ENCODE measurements around the gene VRK2. TPM values are rescaled to one million over a fixed set of nuclear protein-coding genes. Genes with fewer than 3 reads are reported as not detected.

VRK2 gene
- total and polyA plus RNA-seq, 2 experiments from 2014 or later, result 19.0 to 22.5 TPM

- TF ChIP-seq ZNF331 (CRISPR knock-in tag; IDR thresholded peaks at IDR 0.05; ENCODE audit: low read depth) (no peak), POLR2AphosphoS5 (IDR thresholded peaks at IDR 0.05; ENCODE audit: low read depth) (no peak), EZH2phosphoT487 (IDR thresholded peaks at IDR 0.05; ENCODE audit: unreplicated experiment) (no peak), NANOG (IDR thresholded peaks at IDR 0.05; ENCODE audit: borderline replicate concordance) (no peak), EZH2 (IDR thresholded peaks at IDR 0.05; ENCODE audit: low read depth, unreplicated experiment) (no peak), ZNF114 (CRISPR knock-in tag; IDR thresholded peaks at IDR 0.05) (no peak), CREB1 (CRISPR knock-in tag; IDR thresholded peaks at IDR 0.05; ENCODE audit: low read depth) (no peak), REST (IDR thresholded peaks at IDR 0.05; ENCODE audit: unreplicated experiment) (no peak), STAT1 (IDR thresholded peaks at IDR 0.05; ENCODE audit: unreplicated experiment) (no peak), ETS1 (IDR thresholded peaks at IDR 0.05) (no peak), CTCF (conservative IDR thresholded peaks at IDR 0.05; ENCODE audit: low read depth in 2 of 2) (no peak)
Measured at GRCh38 chr2:58106896-58107295, 60.3 kb downstream of the VRK2 start (continued).

GRCh38 chr2:58107803-58108710 lies 61.5 kb downstream of the VRK2 start:
- H3K9me3 Mint-ChIP-seq, result no peaks in the 10 kb centered on the region
- Histone ChIP-seq H3K27me3 (ENCODE audit: insufficient read depth) (no peaks in the 10 kb centered on the region), H4K20me1 (replicated peaks; ENCODE audit: insufficient read depth) (no peaks in the 10 kb centered on the region), H2AFZ (no peak overlapping the region), H3K4me1 (ENCODE audit: insufficient read depth) (no peaks in the 10 kb centered on the region), H3K79me2 (replicated peaks; ENCODE audit: insufficient read depth) (no peaks in the 10 kb centered on the region), H3K27ac (ENCODE audit: low read depth) (no peak overlapping the region), H3K4me3 (no peak overlapping the region), H3F3A (replicated peaks; ENCODE audit: low read depth) (no peaks in the 10 kb centered on the region), H3K4me2 (no peak overlapping the region), H3K9me2 (ENCODE audit: insufficient read depth) (no peaks in the 10 kb centered on the region), H3K36me3 (ENCODE audit: insufficient read depth) (no peaks in the 10 kb centered on the region)
- no peaks in the 10 kb centered on the region for H3K27me3 Mint-ChIP-seq (ENCODE audit: insufficient read depth, low read depth, poor library complexity)
- DNase-seq (ENCODE audit: low spot score) (peak; percentile 4), ATAC-seq (no peak)
- no peak overlapping the region; the same call in 1 of the 2 replicates for H3K27ac Mint-ChIP-seq
- no peaks in the 10 kb centered on the region for H3K36me3 Mint-ChIP-seq (ENCODE audit: low read depth)
- H3K4me1 Mint-ChIP-seq, result peaks cover 2% of the 10 kb centered on the region; the same call in 2 of the 3 replicates
- no peak overlapping the region for H3K4me3 Mint-ChIP-seq
- TF ChIP-seq ZNF331 (CRISPR knock-in tag; IDR thresholded peaks at IDR 0.05; ENCODE audit: low read depth), result no peak
- no peak for TF ChIP-seq EZH2 (IDR thresholded peaks at IDR 0.05; ENCODE audit: low read depth, unreplicated experiment)
- no peak for TF ChIP-seq POLR2AphosphoS5 (IDR thresholded peaks at IDR 0.05; ENCODE audit: low read depth)
- TF ChIP-seq STAT1 (IDR thresholded peaks at IDR 0.05; ENCODE audit: unreplicated experiment), result no peak
- no peak for TF ChIP-seq CREB1 (CRISPR knock-in tag; IDR thresholded peaks at IDR 0.05; ENCODE audit: low read depth)
- no peak for TF ChIP-seq JUNB (IDR thresholded peaks at IDR 0.05; ENCODE audit: unreplicated experiment)

Measured in GM23338 (cell line).